ENCODE measurements around the gene KMT2D.

DNA sequence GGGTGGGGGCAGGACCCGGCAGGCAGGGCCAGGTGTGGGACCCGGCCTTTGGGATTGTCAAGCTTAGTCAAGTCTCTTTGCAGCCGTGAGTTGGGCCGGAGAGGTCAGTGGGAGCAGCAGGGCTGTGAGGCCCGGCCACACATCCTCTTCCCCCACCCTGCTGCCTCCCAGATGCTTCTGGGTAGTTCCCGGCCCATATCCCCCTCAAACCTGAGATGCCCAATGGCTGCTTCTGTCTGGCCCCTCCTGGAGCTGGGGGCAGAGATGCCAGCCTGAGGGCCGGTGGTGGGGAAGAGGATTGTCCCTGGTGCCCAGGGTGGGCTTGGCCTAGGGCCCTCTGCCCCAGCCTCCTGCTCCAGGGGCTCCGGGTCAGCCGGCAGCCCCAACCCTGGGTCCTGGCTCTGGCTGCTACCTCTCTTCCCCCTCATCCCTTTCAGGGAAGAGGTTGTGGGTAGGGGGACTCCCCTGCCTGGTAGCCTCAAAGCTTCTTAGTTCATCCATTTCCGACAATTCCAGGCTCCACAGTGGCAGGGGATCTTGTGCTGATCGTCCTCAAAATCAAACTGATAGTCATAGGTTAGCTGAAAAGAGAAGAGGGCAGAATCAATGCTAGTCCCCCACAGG lies 39.2 kb downstream of the KMT2D start:
- no peak for TF ChIP-seq FOXM1 (IDR thresholded peaks at IDR 0.05; ENCODE audit: borderline replicate concordance)
- TF ChIP-seq TARDBP (IDR thresholded peaks at IDR 0.05) = no peak
- TF ChIP-seq HDGF (IDR thresholded peaks at IDR 0.05; ENCODE audit: borderline replicate concordance) = no peak
- no peak for TF ChIP-seq SP1 (IDR thresholded peaks at IDR 0.05)
- TF ChIP-seq FOXA1 (IDR thresholded peaks at IDR 0.05) = no peak
- no peak for TF ChIP-seq BHLHE40 (IDR thresholded peaks at IDR 0.05; ENCODE audit: borderline replicate concordance)
- no peak for TF ChIP-seq FOXK2 (IDR thresholded peaks at IDR 0.05)
- no peak for TF ChIP-seq ZNF384 (IDR thresholded peaks at IDR 0.05)
- TF ChIP-seq ARNT (IDR thresholded peaks at IDR 0.05) = no peak

All from HEK293T (cell line).